NCI-H2107 treated with DMSO at 0.1 percent for 48 hours (cell line): ENCODE data around the gene SNX12.
"Not testable (repeated sequence)": the region's sequence is repeated elsewhere in the genome, so short reads cannot be mapped to it uniquely, and the experiment has no call there.

Experiments
- DNase-seq: peaks from one replicate; lab custom pipeline; 2025; ENCODE audit not compliant: unreplicated experiment; lab: John Stamatoyannopoulos, UW

The SNX12 gene

GRCh38 chrX:71095033-71095432 is 26.9 kb upstream of the SNX12 start:
- no peak for DNase-seq

GRCh38 chrX:71091263-71091662 is 23.1 kb upstream of the SNX12 start:
- no peak for DNase-seq

DNA sequence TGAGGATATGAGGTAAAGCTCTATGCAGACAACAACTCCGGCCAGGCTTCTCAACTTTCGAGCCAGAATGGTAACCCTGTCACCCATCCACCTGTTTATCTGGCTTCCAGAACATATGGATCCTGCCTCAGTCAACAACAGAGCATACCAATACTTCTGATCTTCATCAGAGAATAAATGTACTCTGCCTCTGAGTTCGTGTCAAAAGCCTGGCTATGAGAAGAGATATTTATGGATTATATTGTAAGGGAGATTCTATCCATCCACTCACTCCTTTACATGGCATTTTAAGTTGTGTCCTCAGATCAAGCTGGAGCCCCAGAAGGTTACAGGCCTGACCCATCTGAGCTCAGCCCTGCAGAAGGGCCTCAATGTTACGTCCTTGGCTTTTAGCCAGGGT is 17.8 kb upstream of the SNX12 start:
- DNase-seq: no peak

DNA sequence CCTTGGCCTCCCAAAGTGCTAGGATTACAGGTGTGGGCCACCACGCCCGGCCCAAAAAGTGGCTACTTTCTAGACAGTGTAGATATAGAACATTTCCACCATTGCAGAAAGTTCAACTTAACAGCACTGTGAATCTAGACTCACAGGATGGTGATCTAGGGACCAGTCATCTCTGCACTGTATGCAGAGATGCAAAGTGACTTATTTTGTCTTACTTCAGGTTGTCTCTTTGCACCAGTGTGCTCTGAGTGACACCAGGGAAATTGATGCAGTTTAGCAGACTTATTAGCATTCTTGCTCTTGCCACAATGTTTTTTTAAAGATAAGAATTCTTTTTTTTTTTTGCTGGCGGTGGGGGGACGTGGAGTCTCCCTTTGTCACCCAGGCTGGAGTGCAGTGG is 14.7 kb upstream of the SNX12 start:
- DNase-seq: no peak

GRCh38 chrX:71082124-71082647 is 14.1 kb upstream of the SNX12 start:
- no peak for DNase-seq

DNA sequence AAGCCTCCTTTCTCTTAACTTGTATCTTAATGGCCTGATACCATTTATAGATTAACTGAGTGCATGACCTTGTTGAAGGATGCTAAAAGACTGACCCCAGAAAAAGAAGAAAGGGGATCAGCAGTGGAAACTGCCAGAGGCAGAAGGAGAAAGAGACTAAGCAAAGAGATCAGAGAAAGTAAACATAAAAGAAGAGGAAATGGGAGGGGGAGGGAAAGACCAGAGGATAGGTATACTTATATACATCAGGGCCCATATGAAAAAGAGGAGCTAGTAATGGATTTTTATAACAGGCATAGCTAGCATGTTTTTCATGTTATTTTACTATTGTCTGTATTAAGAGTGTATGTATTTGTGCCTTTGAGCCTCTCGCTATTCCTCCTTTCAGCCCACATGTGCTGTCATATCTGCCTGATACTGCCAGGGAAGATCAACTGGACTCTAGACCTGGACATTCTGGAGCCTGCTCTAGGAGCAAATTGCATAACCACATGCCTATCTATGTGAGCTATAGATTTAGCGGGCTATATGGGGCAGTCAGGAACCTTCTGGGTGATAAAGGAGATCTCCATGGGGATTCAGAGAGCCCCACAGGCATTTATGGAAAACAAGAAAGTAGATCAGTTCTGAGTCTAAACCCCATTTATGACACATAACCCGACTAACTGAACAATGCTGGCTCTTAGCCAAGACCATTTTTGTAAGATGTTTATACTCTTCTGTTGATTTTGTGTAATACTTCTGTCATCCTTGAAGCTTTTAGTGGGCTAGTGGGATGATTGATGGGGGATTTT is 13.4 kb upstream of the SNX12 start:
- no peak for DNase-seq

GRCh38 chrX:71070531-71070930 is 2.4 kb upstream of the SNX12 start:
- no peak for DNase-seq

GRCh38 chrX:71067712-71068043 is 456 bp downstream of the SNX12 start:
- DNase-seq: no peak

GRCh38 chrX:71067089-71067488 is 1.0 kb downstream of the SNX12 start:
- DNase-seq: no peak

DNA sequence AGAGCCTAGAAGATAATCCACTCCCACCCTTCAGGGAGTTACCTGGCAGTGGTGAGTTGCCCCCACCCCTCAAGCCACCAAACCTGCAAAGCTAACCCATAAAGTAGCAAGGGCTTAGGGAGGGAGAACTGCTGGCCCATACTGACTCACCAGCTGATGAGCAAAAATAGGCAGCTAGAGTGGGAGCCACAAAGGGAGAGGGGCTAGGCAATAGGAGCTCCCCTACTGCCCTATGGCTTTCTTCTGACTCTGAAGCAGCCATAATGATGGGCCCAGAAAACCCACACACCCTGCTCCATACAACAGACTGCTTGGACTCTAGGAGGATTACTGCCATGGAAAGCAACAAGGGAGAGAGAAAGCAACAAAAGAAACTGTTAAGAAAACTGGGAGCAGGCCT is 8.0 kb downstream of the SNX12 start:
- no peak for DNase-seq

DNA sequence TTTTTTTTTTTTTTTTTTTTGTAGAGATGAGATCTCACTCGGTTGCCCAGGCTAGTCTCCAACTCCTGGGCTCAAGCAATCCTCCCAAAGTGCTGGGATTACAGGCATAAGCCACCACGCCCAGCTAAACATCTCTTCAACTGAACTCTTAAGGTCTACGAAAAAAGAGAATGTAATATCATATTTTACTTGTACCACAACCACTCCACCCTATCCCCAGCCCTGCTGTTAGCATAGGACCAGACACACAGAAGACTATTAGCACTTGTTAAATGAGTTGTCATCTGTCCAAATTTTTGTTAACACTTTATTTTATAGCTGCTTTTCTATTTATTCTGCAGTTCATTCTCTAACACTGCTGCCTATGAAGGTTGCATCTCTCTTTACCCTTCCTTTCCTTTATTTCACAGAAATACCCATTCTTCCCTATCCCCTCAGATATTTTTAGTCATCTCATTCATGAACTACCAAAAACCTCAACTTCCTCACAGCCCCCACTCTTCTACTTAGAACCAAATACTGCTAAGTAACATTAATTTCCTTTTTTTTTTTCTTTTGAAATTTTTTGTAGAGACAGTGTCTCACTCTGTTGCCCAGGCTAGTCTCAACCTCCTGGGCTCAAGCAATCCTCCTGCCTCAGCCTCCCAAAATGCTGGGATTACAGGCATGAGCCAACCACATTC is 10.1 kb downstream of the SNX12 start:
- DNase-seq: no peak

GRCh38 chrX:71056867-71057266 is 11.3 kb downstream of the SNX12 start:
- no peak for DNase-seq

DNA sequence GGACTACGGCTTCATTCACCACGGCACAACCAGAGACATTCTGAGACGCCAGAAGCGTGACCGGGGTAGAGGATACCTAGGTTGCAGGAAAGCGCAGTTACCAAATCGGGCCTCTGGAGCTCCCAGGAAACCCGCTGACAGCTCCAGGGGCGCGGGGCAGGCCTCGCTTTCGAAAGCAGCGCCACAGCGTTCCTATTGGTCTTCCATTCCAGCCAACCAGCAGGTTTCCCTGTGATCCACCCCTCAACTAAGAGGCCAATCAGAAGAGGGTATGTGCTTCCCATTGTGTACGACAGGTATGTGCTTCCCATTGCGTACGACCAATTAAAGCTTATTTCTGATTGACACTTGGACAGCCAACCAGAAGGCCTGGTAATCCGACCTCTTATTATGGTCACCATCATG is 14.9 kb downstream of the SNX12 start:
- no peak for DNase-seq

GRCh38 chrX:71052721-71053120 is 15.4 kb downstream of the SNX12 start:
- no peak for DNase-seq

DNA sequence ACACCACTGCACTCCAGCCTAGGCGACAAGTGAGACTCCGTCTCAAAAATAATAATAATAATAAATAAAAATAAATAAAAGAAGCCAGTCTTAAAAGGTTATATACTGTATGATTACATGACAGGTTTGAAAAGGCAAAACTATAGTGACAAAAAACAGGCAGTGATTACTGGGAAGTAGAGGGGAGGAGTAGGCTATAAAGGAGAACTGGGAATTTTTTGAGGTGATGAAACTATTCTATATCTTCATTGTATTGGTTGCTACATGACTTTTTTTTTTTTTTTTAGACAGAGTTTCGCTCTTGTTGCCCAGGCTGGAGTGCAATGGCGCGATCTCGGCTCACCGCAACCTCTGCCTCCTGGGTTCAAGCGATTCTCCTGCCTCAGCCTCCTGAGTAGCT is 20.2 kb downstream of the SNX12 start:
- DNase-seq: not testable (repeated sequence)

GRCh38 chrX:71017396-71017939 is 50.7 kb downstream of the SNX12 start:
- no peak for DNase-seq
